COLO668 (cell line): ENCODE results near the gene PRSS16.

Source experiments
- DNase-seq: peaks from one replicate; lab custom pipeline; 2025; ENCODE audit not compliant: unreplicated experiment; lab: John Stamatoyannopoulos, UW

Gene PRSS16

GRCh38 chr6:27281569-27281968, 34.1 kb downstream of the PRSS16 start:
- DNase-seq = no peak

GRCh38 chr6:27283279-27283678, 35.8 kb downstream of the PRSS16 start:
- DNase-seq = no peak

- no peak for DNase-seq
Measured at GRCh38 chr6:27286141-27286540, 38.6 kb downstream of the PRSS16 start.

- DNase-seq = no peak
Measured at GRCh38 chr6:27287751-27288135, 40.2 kb downstream of the PRSS16 start.

GRCh38 chr6:27288136-27289044, 40.9 kb downstream of the PRSS16 start:
- no peak for DNase-seq

GRCh38 chr6:27290065-27290849, 42.8 kb downstream of the PRSS16 start:
- DNase-seq = no peak

GRCh38 chr6:27290850-27291208, 43.3 kb downstream of the PRSS16 start:
- no peak for DNase-seq

GRCh38 chr6:27293436-27294098, 46.1 kb downstream of the PRSS16 start:
- DNase-seq = no peak

GRCh38 chr6:27294409-27294808, 46.9 kb downstream of the PRSS16 start:
- DNase-seq = no peak

- no peak for DNase-seq
Measured at GRCh38 chr6:27295301-27296079, 48.0 kb downstream of the PRSS16 start.

- DNase-seq = no peak
Measured at GRCh38 chr6:27296106-27296783, 48.7 kb downstream of the PRSS16 start.

- DNase-seq = no peak
Measured at GRCh38 chr6:27297484-27297856, 50.0 kb downstream of the PRSS16 start.

GRCh38 chr6:27297857-27298730, 50.6 kb downstream of the PRSS16 start:
- DNase-seq = peak; percentile 5

- DNase-seq = no peak
Measured at GRCh38 chr6:27303613-27304272, 56.2 kb downstream of the PRSS16 start.
